Neural cell (in vitro differentiated cells): ENCODE data around the gene CEP162. TPM values are rescaled to one million over a fixed set of nuclear protein-coding genes. Genes with fewer than 3 reads are reported as not detected.
"Not testable (repeated sequence)": the region's sequence is repeated elsewhere in the genome, so short reads cannot be mapped to it uniquely, and the experiment has no call there.

Experiments used
- H2AFZ ChIP-seq: fragments of 200-600, 300-800 bp; sonication (generic), shearing (Covaris generic); 2 replicates; pipeline ENCODE4 v1.6.0; 2014; ENCODE audit warnings: low read depth, mild to moderate bottlenecking, antibody characterized with exemption, low read length, moderate library complexity
- H3F3A ChIP-seq: fragments of 200-600 bp; shearing (Covaris generic); 2 replicates; pipeline ENCODE4 v1.6.1; 2016; ENCODE audit warnings: mild to moderate bottlenecking, moderate library complexity, mixed read lengths, antibody characterized with exemption, low read length; ENCODE audit not compliant: insufficient read depth, poor library complexity, severe bottlenecking
- H3K27ac ChIP-seq: fragments of 200-600, 300-800 bp; sonication (generic), shearing (Covaris generic); 2 replicates; pipeline ENCODE4 v1.5.1; 2014; ENCODE audit warnings: mild to moderate bottlenecking, low read length, moderate library complexity
- H3K27me3 ChIP-seq: fragments of 300-800, 200-600 bp; sonication (generic), shearing (Covaris generic); 2 replicates; pipeline ENCODE4 v1.6.0; 2014; ENCODE audit warnings: mild to moderate bottlenecking, low read depth, low read length, moderate library complexity; ENCODE audit not compliant: insufficient read depth
- H3K36me3 ChIP-seq: fragments of 300-800, 200-600 bp; sonication (generic), shearing (Covaris generic); 2 replicates; pipeline ENCODE4 v1.5.1; 2014; ENCODE audit warnings: mild to moderate bottlenecking, antibody characterized with exemption, low read length, moderate library complexity; ENCODE audit not compliant: insufficient read depth
- H3K4me2 ChIP-seq: fragments of 300-800, 200-600 bp; sonication (generic), shearing (Covaris generic); 2 replicates; pipeline ENCODE4 v1.6.0; 2014; ENCODE audit warnings: mild to moderate bottlenecking, low read length
- H3K4me3 ChIP-seq: fragments of 300-800, 200-600 bp; sonication (generic), shearing (Covaris generic); 2 replicates; pipeline ENCODE4 v1.5.1; 2014; ENCODE audit warnings: mild to moderate bottlenecking, low read length, moderate library complexity
- H3K79me2 ChIP-seq: fragments of 200-600 bp; shearing (Covaris generic); replicated peaks from 2 replicates; pipeline ENCODE4 v1.6.0; 2014; ENCODE audit warnings: mild to moderate bottlenecking, low read length, moderate library complexity; ENCODE audit not compliant: insufficient read depth
- H3K9ac ChIP-seq: fragments of 300-800, 200-600 bp; sonication (generic), shearing (Covaris generic); 2 replicates; pipeline ENCODE4 v1.6.1; 2016; ENCODE audit warnings: mild to moderate bottlenecking, low read length, mixed read lengths
- H3K9me2 ChIP-seq: fragments of 200-600 bp; shearing (Covaris generic); 2 replicates; pipeline ENCODE4 v1.6.1; 2016; ENCODE audit warnings: mild to moderate bottlenecking, low read length, mixed read lengths; ENCODE audit not compliant: insufficient read depth
- H3K9me3 ChIP-seq: fragments of 200-600, 300-800 bp; sonication (generic), shearing (Covaris generic); 2 replicates; pipeline ENCODE4 v1.6.1; 2016; ENCODE audit warnings: mild to moderate bottlenecking, mixed run types, low read length, moderate library complexity, mixed read lengths
- H4K20me1 ChIP-seq: fragments of 200-600 bp; shearing (Covaris generic); 2 replicates; pipeline ENCODE4 v1.6.1; 2016; ENCODE audit warnings: mild to moderate bottlenecking, mixed run types; ENCODE audit not compliant: insufficient read depth
- EP300 ChIP-seq: fragments of 450-650 bp; conservative IDR thresholded peaks from 2 replicates; pipeline ENCODE4 v1.6.1; 2014; ENCODE audit warnings: antibody characterized with exemption, mild to moderate bottlenecking, moderate library complexity; ENCODE audit not compliant: poor library complexity, severe bottlenecking
- EZH2 ChIP-seq: fragments of 200-600, 300-800 bp; shearing (Covaris generic), sonication (generic); IDR thresholded peaks from 2 replicates; pipeline ENCODE4 v1.6.1; 2014; ENCODE audit warnings: antibody characterized with exemption, low read length, borderline replicate concordance, mild to moderate bottlenecking; ENCODE audit not compliant: insufficient read depth, poor library complexity, severe bottlenecking
- MXI1 ChIP-seq: fragments of 450-650 bp; conservative IDR thresholded peaks from 2 replicates; pipeline ENCODE4 v1.6.1; 2014; ENCODE audit warnings: antibody characterized with exemption, mild to moderate bottlenecking; ENCODE audit not compliant: poor library complexity, severe bottlenecking
- POLR2AphosphoS5 ChIP-seq: IDR thresholded peaks from 2 replicates; pipeline ENCODE4 v1.6.1; 2012
- RAD21 ChIP-seq: fragments of 450-650 bp; conservative IDR thresholded peaks from 2 replicates; pipeline ENCODE4 v1.6.1; 2014; ENCODE audit warnings: antibody characterized with exemption, mild to moderate bottlenecking, moderate library complexity
- REST ChIP-seq: IDR thresholded peaks from 2 replicates; pipeline ENCODE4 v1.6.1; 2012; ENCODE audit warnings: borderline replicate concordance
- SMC3 ChIP-seq: fragments of 450-650 bp; conservative IDR thresholded peaks from 2 replicates; pipeline ENCODE4 v1.6.1; 2014; ENCODE audit warnings: antibody characterized with exemption, mild to moderate bottlenecking, moderate library complexity; ENCODE audit not compliant: poor library complexity
- TAF1 ChIP-seq: IDR thresholded peaks from 2 replicates; pipeline ENCODE4 v1.6.1; 2012; ENCODE audit warnings: low read depth
- polyA plus RNA-seq: library from polyadenylated mRNA; depleted of rRNA; stranded (reverse); fragments of >200 nt; gene quantifications from 2 replicates; pipeline ENCODE4 v1.2.3, GENCODE V29; 2014

The CEP162 gene
- polyA plus RNA-seq, 1 donor from 2014 or later, result 19.3 TPM

GRCh38 chr6:84118191-84118590, 109.3 kb downstream of the CEP162 start:
- Histone ChIP-seq H3K27ac (no peak overlapping the region), H3K4me3 (no peak overlapping the region), H3K27me3 (no peaks in the 10 kb centered on the region), H3K9me2 (no peaks in the 10 kb centered on the region), H3K9ac (no peak overlapping the region), H3K79me2 (no peaks in the 10 kb centered on the region), H4K20me1 (no peaks in the 10 kb centered on the region), H3K9me3 (no peaks in the 10 kb centered on the region), H3K4me2 (no peak overlapping the region), H3F3A (no peaks in the 10 kb centered on the region), H2AFZ (no peak overlapping the region), H3K36me3 (no peaks in the 10 kb centered on the region)
- TF ChIP-seq TAF1 (no peak), POLR2AphosphoS5 (no peak), EZH2 (no peak), RAD21 (no peak), MXI1 (no peak), REST (no peak), SMC3 (no peak), EP300 (no peak)

GRCh38 chr6:84114933-84115594, 112.4 kb downstream of the CEP162 start:
- not testable (repeated sequence) for H3K27ac ChIP-seq, H4K20me1 ChIP-seq, H3F3A ChIP-seq, H3K9ac ChIP-seq, H3K27me3 ChIP-seq, H3K36me3 ChIP-seq, H3K9me3 ChIP-seq, H3K4me3 ChIP-seq, H3K79me2 ChIP-seq, H2AFZ ChIP-seq, H3K9me2 ChIP-seq, H3K4me2 ChIP-seq

GRCh38 chr6:84111351-84111750, 116.1 kb downstream of the CEP162 start:
- not testable (repeated sequence) for H3F3A ChIP-seq, H3K27ac ChIP-seq

More at GRCh38 chr6:84111351-84111750, 116.1 kb downstream of the CEP162 start:
- not testable (repeated sequence) for H3K27me3 ChIP-seq, H3K4me2 ChIP-seq, H3K4me3 ChIP-seq, H3K36me3 ChIP-seq, H3K79me2 ChIP-seq, H4K20me1 ChIP-seq, H3K9me2 ChIP-seq, H2AFZ ChIP-seq, H3K9me3 ChIP-seq, H3K9ac ChIP-seq
